AG20443 (cell line): ENCODE data around the gene ACSF3.

Source experiments
- DNase-seq: peaks from one replicate; pipeline ENCODE4 v3.0.0; 2012; ENCODE audit warnings: low spot score, mixed read lengths

ACSF3 gene

GRCh38 chr16:89095491-89095951 is 1.9 kb downstream of the ACSF3 start:
- DNase-seq: no peak

GRCh38 chr16:89096042-89096717 is 2.5 kb downstream of the ACSF3 start:
- DNase-seq: no peak

- DNase-seq: no peak
These were observed 3.2 kb downstream of the ACSF3 start for GRCh38 chr16:89096768-89097391.

GRCh38 chr16:89097392-89097772 is 3.7 kb downstream of the ACSF3 start:
- no peak for DNase-seq

GRCh38 chr16:89098767-89099430 is 5.2 kb downstream of the ACSF3 start:
- DNase-seq: no peak

- no peak for DNase-seq
These were observed 6.3 kb downstream of the ACSF3 start for GRCh38 chr16:89099905-89100304.

GRCh38 chr16:89100601-89101302 is 7.1 kb downstream of the ACSF3 start:
- no peak for DNase-seq

DNA sequence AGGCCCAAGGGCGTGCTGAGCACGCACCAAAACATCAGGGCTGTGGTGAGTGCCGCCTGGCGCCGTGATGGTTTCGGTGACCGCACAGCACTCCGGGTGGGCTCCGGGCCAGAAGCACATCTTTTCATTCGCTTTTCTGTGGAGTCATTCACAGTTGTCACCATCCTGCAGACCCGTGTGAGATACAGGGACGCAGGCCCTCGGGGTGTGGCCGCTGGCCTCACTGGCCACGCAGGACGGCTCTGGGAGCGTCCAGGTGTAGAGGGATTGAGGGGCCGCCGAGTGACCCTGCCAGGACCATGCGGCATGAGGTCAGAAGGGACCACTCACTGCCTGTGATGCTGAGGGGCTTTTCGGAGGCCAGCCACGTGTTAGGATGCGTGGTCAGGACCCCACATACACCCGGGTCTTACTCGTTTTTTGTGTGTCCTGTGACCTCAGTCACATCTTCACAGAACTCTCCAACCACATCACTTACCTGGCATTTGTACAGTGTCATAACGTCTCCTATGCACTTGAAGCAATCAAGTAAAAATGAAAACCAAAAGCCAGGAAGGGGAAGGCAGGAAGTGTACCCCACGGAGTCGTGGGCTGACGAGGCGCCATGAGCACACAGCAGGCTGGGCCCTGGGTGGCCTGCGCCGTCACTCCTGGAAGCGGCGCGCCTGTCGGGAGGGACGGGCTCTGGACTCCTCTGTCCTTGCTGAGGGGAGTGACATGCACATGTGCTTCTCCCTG is 7.8 kb downstream of the ACSF3 start:
- DNase-seq: no peak

DNA sequence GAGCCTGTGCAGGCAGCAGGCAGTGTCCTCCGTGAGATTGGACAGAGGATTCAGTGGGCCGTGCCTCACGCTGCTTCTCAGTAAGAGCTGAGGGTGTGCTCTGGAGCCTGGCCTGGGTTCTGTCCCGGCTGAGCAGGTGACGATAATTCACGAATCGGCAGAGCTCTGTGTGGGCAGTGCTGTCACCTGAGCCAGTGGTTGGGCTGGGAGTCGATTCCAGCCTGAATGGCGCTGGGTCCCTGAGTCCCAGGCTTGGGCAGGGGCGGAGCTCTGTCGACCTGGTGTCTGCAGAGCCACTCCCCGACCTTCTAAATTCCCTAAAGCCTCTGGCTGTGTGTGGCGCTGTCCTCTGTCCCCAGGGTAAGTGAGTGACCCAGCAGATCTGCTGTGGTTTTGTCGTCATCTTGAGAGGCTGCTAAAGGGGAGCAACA is 8.4 kb downstream of the ACSF3 start:
- no peak for DNase-seq

GRCh38 chr16:89102481-89103073 is 8.9 kb downstream of the ACSF3 start:
- DNase-seq: no peak

DNA sequence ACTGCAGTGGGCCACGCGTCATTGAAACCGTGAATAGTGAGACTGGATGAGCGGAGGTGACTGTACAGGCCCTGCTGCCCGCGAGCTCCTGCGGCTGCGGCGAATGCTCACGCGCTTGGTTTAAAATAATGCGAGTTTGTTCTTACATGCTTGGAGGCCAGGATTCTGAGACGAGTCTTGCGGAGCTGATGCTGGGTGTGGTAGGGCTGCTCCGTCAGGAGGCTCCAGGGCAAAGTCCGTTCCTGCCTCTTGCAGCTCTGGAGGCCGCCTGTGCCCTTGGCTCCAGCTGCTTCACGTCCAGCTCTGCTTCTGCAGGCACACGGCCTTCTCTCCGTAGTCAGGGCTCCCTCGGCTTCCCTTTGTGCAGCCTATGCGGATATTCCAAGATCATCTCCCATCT is 9.5 kb downstream of the ACSF3 start:
- DNase-seq: no peak

DNA sequence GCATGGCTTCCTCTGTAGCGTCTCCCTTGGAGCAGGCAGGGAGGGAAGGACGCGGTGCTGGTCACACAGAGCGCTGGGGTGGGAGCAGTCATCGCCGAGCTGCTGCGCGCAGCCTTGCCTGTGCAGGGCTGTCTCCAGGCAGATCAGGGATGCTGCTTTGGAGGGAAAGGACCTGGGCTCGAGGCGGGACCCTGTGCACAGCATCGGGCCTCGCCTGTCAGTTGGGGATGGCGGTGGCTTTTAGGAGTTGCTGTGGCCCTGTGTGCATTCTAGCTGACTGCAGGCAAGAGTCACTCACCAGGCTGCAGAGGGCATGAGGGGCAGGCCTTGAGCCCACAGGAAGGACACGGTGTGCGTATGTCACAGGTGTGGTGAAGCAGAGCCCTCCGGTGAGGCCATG is 10.1 kb downstream of the ACSF3 start:
- DNase-seq: no peak

DNA sequence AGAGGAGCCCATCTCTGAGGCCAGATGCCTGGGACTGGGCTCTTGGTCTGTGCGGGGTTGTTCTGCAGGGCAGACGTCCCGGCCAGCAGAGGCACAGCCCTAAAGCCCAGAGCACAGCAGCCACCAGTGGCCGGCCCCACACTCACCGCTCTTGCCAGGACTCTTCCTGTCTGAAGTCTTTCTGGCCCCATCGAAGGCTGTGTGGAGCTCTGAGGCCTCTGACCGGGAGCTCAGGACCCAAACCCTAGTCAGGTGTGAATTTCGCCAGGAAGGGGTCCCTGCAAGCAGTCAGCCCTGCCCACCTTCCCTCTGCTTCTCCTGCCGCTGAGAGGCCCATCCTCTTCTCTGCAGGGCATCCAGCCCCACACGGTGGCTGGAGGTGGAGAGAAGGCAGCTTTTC is 10.7 kb downstream of the ACSF3 start:
- no peak for DNase-seq

DNA sequence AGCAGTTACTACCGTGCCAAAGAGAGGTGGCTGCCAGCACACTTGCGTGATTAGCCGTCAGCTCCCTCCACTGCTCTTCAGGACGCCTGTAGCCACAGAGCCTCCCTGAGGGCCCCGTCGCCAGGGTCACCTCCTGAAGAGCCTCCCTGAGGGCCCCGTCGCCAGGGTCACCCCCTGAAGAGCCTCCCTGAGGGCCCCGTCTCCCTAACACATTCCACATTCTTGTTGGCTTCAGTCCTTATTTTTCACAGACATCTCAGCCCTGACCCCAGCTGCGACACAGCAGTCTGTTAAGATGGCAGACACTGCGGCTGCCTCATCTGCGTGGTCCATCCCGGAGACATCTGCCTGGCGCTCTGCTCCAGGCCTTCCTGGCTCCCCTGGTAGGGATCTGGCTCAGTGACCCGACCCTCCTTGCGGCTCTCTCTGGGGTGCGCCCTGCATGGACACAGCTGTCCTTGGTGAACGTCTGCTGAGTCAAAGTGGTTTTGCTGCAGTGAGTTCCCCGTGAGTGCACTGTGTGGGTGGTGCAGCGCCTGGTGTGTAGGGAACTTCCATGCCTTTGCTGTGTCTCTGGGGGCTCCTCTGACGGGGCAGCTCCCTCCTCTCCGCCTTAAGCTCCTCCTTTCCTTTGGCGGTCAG is 11.4 kb downstream of the ACSF3 start:
- DNase-seq: no peak

- DNase-seq: no peak
These were observed 12.0 kb downstream of the ACSF3 start for GRCh38 chr16:89105599-89106151.

DNA sequence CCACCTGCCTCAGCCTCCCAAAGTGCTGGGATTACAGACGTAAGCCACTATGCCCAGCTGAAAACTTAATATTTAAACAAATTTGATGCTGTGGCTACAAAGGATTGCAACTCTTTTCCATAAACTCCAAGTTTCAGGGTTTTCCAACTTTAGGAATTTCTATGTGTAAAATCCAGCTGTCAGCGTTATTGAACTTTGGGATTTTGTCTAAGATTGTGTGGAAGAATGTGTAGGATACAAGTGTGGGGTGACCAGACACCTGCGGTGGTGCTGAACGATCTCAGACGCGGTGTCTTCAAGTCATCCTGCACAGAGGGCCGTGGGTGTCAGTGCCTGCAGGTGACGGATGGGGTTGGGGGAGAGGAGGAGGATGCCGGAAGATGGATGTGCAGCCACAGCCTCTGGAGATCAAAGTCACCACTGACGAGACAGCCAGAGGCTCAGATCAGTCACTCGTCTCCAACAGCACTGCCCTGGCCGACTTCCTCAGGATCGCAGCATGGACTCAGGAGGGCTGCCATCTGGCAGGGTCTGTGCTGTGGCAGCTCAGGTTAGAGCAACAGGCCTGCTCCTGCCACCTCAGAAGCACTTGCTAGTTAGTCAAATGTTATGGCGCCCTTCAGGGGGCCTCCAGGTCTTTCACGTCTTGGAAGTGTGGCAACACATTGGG is 13.0 kb downstream of the ACSF3 start:
- DNase-seq: no peak

- DNase-seq: no peak
These were observed 13.5 kb downstream of the ACSF3 start for GRCh38 chr16:89107203-89107582.

- DNase-seq: no peak
These were observed 14.8 kb downstream of the ACSF3 start for GRCh38 chr16:89108416-89108815.

DNA sequence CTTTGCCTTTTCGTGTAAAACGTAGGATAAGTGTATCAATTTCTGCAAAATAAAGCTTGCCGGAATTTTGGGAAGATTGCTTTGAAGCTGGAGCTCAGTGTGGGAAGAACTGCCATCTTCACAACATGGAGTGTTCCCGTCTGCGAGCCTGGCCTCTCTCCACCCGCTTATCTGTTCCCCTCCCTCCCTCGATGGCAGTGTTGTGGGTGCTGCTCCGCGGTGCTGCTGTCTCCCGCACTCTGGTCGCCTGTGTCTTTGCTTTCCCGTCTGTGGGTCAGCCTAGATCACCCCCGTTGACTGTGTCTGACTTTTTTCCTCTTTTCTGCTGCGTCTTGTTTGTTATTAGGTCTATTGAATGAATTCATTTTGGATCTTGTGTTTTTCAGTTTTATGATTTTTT is 17.0 kb downstream of the ACSF3 start:
- no peak for DNase-seq

- no peak for DNase-seq
These were observed 17.6 kb downstream of the ACSF3 start for GRCh38 chr16:89111263-89111662.
